GM18526 (cell line): ENCODE results near the gene NCAPH2.

Source experiments
- POLR2A ChIP-seq: IDR thresholded peaks from 3 replicates; pipeline ENCODE4 v1.6.1; 2011; ENCODE audit not compliant: insufficient read length; ENCODE audit errors: extremely low read depth

NCAPH2 gene

GRCh38 chr22:50574383-50574755 is 66.3 kb downstream of the NCAPH2 start:
- no peak for TF ChIP-seq POLR2A
